Large intestine (tissue), 3 donors: ENCODE results near the gene EPAS1. TPM values are rescaled to one million over a fixed set of nuclear protein-coding genes. Genes with fewer than 3 reads are reported as not detected.

Experiments used
- DNase-seq, 2 donors: peaks; one replicate each; pipeline versions ENCODE4 v3.0.0 to v3.0.0-alpha.2; 2013
- H3K27ac ChIP-seq: one replicate; pipeline ENCODE4 v1.5.1; 2013; ENCODE audit warnings: low read length
- H3K27me3 ChIP-seq: 2 replicates; pipeline ENCODE4 v1.6.1; 2013; ENCODE audit warnings: low read length; ENCODE audit not compliant: control insufficient read depth, insufficient read depth
- H3K36me3 ChIP-seq: 2 replicates; pipeline ENCODE4 v1.6.1; 2013; ENCODE audit warnings: low read length; ENCODE audit not compliant: control insufficient read depth, insufficient read depth
- H3K4me1 ChIP-seq: one replicate; pipeline ENCODE4 v1.6.1; 2013; ENCODE audit warnings: low read length; ENCODE audit not compliant: control insufficient read depth, insufficient read depth
- H3K4me3 ChIP-seq: one replicate; pipeline ENCODE4 v1.5.1; 2013; ENCODE audit warnings: low read length
- H3K9me3 ChIP-seq: one replicate; pipeline ENCODE4 v1.6.1; 2013; ENCODE audit warnings: mild to moderate bottlenecking, low read depth, low read length, moderate library complexity; ENCODE audit not compliant: control insufficient read depth
- WGBS: methylation state at CpG from one replicate; pipeline ENCODE4 v1.1.5; 2013; ENCODE audit warnings: low lambda C conversion rate; ENCODE audit not compliant: insufficient coverage; 5-methylcytosine and 5-hydroxymethylcytosine counted together
- polyA plus RNA-seq: library from polyadenylated mRNA; unstranded; fragments of 120-200 nt; gene quantifications from one replicate; pipeline ENCODE4 v1.2.1, GENCODE V29; 2013

Gene EPAS1
- polyA plus RNA-seq, 1 donor = 30.7 TPM

- Histone ChIP-seq H3K27ac (no peak overlapping the region), H3K27me3 (no peaks in the 10 kb centered on the region), H3K4me3 (no peak overlapping the region), H3K36me3 (no peaks in the 10 kb centered on the region), H3K9me3 (peaks cover 5% of the 10 kb centered on the region), H3K4me1 (no peaks in the 10 kb centered on the region)
- 100% methylated on average over 2 of the region's 2 CpGs for WGBS
- no peak for DNase-seq
These were observed 123.7 kb downstream of the EPAS1 start for GRCh38 chr2:46420945-46421344.

GRCh38 chr2:46421361-46421760 lies 124.2 kb downstream of the EPAS1 start:
- WGBS = 100% methylated on average over 1 of the region's 2 CpGs

GRCh38 chr2:46422717-46423394 lies 125.6 kb downstream of the EPAS1 start:
- no CpG with 5 or more reads among the region's 1 CpG for WGBS
- H3K27me3 ChIP-seq = no peaks in the 10 kb centered on the region
- no peaks in the 10 kb centered on the region for H3K4me1 ChIP-seq
- no peak for DNase-seq
- no peaks in the 10 kb centered on the region for H3K36me3 ChIP-seq
- no peak overlapping the region for H3K4me3 ChIP-seq
- no peak overlapping the region for H3K27ac ChIP-seq
- no peaks in the 10 kb centered on the region for H3K9me3 ChIP-seq

More at GRCh38 chr2:46421361-46421760, 124.2 kb downstream of the EPAS1 start:
- Histone ChIP-seq H3K9me3 (peaks cover 2% of the 10 kb centered on the region), H3K4me1 (no peaks in the 10 kb centered on the region), H3K36me3 (no peaks in the 10 kb centered on the region), H3K27me3 (no peaks in the 10 kb centered on the region), H3K4me3 (no peak overlapping the region), H3K27ac (no peak overlapping the region)
- DNase-seq = no peak

GRCh38 chr2:46424937-46425336 lies 127.7 kb downstream of the EPAS1 start:
- Histone ChIP-seq H3K27me3 (no peaks in the 10 kb centered on the region), H3K4me1 (no peaks in the 10 kb centered on the region), H3K36me3 (no peaks in the 10 kb centered on the region), H3K4me3 (no peak overlapping the region), H3K27ac (no peak overlapping the region), H3K9me3 (peaks cover 7% of the 10 kb centered on the region)
- no peak for DNase-seq
- 80% methylated on average over 2 of the region's 5 CpGs for WGBS

GRCh38 chr2:46428911-46429436 lies 131.8 kb downstream of the EPAS1 start:
- no CpG with 5 or more reads among the region's 22 CpGs for WGBS
- H3K36me3 ChIP-seq = no peaks in the 10 kb centered on the region
- H3K9me3 ChIP-seq = peaks cover 7% of the 10 kb centered on the region
- H3K27me3 ChIP-seq = no peaks in the 10 kb centered on the region
- no peak overlapping the region for H3K4me3 ChIP-seq
- DNase-seq = no peak
- no peaks in the 10 kb centered on the region for H3K4me1 ChIP-seq
- no peak overlapping the region for H3K27ac ChIP-seq

- no peak overlapping the region for H3K27ac ChIP-seq
- no peaks in the 10 kb centered on the region for H3K36me3 ChIP-seq
- H3K4me3 ChIP-seq = no peak overlapping the region
- DNase-seq = no peak
- H3K9me3 ChIP-seq = peaks cover 7% of the 10 kb centered on the region
- H3K27me3 ChIP-seq = no peaks in the 10 kb centered on the region
- no CpG with 5 or more reads among the region's 1 CpG for WGBS
- no peaks in the 10 kb centered on the region for H3K4me1 ChIP-seq
These were observed 133.2 kb downstream of the EPAS1 start for GRCh38 chr2:46430413-46430812.

- no peak overlapping the region for H3K4me3 ChIP-seq
- H3K36me3 ChIP-seq = no peaks in the 10 kb centered on the region
- 89% methylated on average over 1 of the region's 1 CpG for WGBS
- no peak overlapping the region for H3K27ac ChIP-seq
- no peaks in the 10 kb centered on the region for H3K27me3 ChIP-seq
- no peak for DNase-seq
- H3K4me1 ChIP-seq = no peaks in the 10 kb centered on the region
- H3K9me3 ChIP-seq = peaks cover 7% of the 10 kb centered on the region
These were observed 133.8 kb downstream of the EPAS1 start for GRCh38 chr2:46430992-46431391.

- Histone ChIP-seq H3K36me3 (no peaks in the 10 kb centered on the region), H3K27ac (no peak overlapping the region), H3K9me3 (peaks cover 7% of the 10 kb centered on the region), H3K4me1 (no peaks in the 10 kb centered on the region), H3K27me3 (no peaks in the 10 kb centered on the region), H3K4me3 (no peak overlapping the region)
- DNase-seq = no peak
- WGBS = no CpG with 5 or more reads among the region's 5 CpGs
These were observed 134.5 kb downstream of the EPAS1 start for GRCh38 chr2:46431481-46432235.

- no peaks in the 10 kb centered on the region for H3K9me3 ChIP-seq
- no peak for DNase-seq
- no peak overlapping the region for H3K27ac ChIP-seq
- H3K4me3 ChIP-seq = no peak overlapping the region
- no peaks in the 10 kb centered on the region for H3K27me3 ChIP-seq
- no peaks in the 10 kb centered on the region for H3K4me1 ChIP-seq
- 40% methylated on average over 1 of the region's 3 CpGs for WGBS
- H3K36me3 ChIP-seq = no peaks in the 10 kb centered on the region
These were observed 137.7 kb downstream of the EPAS1 start for GRCh38 chr2:46434851-46435273.

GRCh38 chr2:46435353-46435752 lies 138.1 kb downstream of the EPAS1 start:
- Histone ChIP-seq H3K36me3 (no peaks in the 10 kb centered on the region), H3K27ac (no peak overlapping the region), H3K9me3 (no peaks in the 10 kb centered on the region)

More at GRCh38 chr2:46435353-46435752, 138.1 kb downstream of the EPAS1 start:
- Histone ChIP-seq H3K4me1 (no peaks in the 10 kb centered on the region), H3K27me3 (no peaks in the 10 kb centered on the region), H3K4me3 (no peak overlapping the region)
- no peak for DNase-seq
